NOMO-1 treated with dmso at 0.1 percent for 144 hours (cell line): ENCODE measurements around the gene REXO4.
"Not testable (repeated sequence)": the region's sequence is repeated elsewhere in the genome, so short reads cannot be mapped to it uniquely, and the experiment has no call there.

Experiments
- DNase-seq: peaks from one replicate; lab custom pipeline; 2025; ENCODE audit not compliant: unreplicated experiment; lab: John Stamatoyannopoulos, UW

REXO4 gene

DNA sequence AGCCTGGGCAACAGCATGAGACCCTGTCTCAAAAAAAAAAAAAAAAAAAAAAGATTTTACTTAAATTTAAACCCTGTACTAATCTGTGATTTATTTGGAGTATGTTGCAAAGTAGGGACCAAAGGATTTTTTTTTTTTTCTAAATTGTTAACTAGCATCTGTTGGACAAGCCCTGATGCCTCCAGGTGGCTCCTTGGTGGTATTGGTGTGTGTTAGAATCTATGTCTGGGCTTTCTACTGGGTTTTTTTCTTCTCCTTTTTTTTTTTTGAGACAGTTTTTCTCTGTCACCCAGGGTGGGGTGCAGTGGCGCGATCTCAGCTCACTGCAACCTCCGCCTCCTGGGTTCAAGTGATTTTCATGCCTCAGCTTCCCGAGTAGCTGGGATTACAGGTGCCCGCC, 34.1 kb upstream of the REXO4 start:
- not testable (repeated sequence) for DNase-seq

DNA sequence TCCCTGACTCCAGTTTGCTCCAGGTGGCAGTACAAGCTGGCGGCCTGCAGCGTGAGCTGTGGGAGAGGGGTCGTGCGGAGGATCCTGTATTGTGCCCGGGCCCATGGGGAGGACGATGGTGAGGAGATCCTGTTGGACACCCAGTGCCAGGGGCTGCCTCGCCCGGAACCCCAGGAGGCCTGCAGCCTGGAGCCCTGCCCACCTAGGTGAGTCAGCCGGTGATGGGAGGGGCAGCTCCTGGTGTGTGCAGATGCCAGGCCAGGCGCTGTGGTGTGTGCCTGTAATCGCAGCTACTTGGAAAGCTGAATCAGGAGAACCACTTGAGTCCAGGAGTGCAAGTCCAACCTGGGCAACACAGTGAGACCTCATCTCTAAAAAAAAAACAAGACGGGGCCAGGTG, 31.9 kb upstream of the REXO4 start:
- no peak for DNase-seq

DNA sequence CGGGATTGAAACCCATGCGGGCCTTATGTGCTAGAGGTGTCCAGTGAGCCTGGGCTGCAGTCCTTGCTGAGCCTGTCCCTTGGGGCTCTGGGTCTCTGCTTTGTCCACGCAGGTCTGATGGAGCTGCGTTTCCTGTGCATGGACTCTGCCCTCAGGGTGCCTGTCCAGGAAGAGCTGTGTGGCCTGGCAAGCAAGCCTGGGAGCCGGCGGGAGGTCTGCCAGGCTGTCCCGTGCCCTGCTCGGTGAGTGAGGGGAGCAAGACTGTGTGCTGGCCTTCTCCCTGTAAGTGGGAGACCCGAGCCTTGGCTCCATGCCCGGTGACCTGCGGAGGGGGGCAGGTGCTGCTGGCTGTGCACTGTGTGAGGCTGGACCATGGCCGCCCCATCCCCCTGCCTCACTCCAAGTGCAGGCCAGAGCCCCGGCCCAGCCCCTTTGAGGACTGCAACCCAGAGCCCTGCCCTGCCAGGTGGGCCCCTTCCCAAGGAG, 30.7 kb upstream of the REXO4 start:
- no peak for DNase-seq

DNA sequence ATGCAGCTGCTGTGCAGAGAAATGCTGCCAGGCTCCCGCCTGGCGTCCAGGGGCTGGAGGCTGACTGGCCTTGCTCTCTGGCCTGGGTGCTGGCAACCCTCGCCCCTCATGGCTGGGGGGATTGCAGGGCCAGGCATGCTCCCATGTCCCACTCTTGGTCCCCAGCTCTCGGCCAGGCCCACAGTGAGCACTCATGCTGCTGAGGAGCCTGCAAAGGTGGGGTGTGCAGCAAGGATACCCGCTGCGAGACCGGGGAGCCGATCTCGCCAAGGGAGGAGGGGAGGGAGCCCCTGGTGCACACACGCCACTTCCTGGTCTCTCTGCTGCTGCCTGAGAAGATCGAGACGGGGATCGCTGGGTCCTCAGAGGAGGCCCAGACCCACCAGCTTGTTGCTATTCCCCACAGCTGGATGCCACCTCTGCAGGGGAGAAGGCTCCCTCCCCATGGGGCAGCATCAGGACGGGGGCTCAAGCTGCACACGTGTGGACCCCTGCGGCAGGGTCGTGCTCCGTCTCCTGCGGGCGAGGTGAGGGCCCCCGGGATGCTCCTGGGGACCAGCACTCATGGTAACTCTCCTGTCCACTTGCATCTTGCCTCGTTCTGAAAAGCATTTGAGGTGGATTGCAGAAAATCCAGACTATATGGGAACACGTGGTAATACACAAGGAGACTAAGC, 27.6 kb upstream of the REXO4 start:
- no peak for DNase-seq

DNA sequence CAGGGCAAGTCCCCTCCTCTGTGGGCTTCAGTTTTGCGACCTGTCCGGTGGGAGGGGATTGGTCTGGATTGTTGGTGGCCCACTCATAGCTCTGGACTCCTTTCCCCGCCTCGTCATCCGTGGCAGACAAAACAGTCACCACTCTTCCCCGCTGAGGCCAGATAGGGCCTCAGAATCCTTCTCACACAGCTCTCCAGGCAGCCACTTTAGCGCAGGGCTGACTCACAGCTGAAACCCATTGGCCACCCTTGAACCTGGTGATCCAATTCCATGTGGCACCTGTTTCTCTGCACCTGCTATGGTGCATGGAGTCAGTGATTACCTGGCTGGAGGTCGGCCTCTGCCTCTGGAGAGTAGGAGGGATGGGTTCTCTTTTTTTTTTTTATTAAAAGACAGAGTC, 26.2 kb upstream of the REXO4 start:
- DNase-seq, result no peak

DNA sequence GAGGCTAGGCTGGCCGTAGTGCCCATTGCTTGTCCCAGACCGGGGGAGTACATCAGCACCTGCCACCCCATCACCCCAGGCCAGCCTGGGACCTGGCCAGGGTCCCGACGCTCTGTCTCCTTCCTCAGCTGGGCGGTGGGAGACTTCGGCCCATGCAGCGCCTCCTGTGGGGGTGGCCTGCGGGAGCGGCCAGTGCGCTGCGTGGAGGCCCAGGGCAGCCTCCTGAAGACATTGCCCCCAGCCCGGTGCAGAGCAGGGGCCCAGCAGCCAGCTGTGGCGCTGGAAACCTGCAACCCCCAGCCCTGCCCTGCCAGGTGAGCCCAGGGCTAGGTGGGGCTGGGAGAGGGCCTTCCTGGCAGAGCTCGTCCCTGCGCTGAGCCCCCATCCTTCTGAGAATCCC, 25.4 kb upstream of the REXO4 start:
- DNase-seq, result no peak

DNA sequence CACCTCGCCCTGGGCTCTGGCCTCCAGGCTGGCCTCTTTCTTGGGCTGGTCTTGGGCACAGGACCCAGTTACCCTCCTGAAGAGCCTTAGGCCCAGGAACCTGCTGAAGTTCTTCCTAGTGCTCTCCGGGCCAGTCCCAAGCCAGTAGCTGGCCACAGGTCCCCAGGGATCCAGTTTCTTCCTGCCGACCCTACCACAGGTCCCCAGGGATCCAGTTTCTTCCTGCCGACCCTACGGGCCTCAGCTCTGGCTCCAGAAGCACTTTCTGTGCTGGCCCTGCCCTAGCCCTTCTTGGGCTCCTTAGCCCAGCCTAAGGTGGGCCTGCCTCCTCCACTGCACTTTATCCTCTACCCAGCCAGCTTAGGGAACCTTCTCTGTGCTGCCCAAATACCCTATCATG, 23.8 kb upstream of the REXO4 start:
- DNase-seq, result no peak

DNA sequence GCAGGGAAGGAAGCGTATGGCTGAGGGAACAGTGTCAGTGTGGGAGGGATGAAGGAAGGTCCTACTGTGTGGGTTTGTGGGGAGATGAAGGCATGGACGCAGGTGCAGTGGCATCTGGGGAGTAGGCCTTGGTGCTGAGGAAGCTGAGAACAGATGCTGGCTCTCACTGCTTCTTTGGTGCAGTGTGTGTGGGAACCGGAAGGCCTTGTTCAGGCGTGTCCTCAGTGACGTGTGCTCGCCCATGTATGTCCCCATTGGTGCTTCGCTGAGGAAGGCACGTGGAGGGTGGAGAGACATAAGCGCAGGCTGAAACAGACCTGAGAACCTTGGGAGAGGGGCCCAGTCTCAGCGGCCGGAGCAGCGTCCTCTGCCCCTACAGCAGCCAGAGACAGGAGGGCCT, 23.1 kb upstream of the REXO4 start:
- no peak for DNase-seq

DNA sequence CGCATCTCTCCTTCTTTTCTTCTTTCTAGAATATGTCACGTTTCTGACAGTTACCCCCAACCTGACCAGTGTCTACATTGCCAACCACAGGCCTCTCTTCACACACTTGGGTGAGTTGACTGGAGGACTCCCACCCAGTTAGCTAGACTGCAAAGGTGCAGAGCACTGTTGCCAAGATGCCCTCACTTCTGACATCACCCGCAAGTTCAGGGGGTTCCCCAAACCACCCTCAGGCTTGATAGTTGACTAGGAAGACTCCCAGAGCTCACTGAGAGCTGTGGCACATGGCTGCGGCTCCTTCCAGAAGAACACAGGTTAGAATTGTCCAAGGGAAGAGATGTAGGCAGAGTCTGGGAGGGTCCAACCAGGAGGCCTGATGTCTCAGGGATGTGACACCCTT, 21.5 kb upstream of the REXO4 start:
- no peak for DNase-seq

DNA sequence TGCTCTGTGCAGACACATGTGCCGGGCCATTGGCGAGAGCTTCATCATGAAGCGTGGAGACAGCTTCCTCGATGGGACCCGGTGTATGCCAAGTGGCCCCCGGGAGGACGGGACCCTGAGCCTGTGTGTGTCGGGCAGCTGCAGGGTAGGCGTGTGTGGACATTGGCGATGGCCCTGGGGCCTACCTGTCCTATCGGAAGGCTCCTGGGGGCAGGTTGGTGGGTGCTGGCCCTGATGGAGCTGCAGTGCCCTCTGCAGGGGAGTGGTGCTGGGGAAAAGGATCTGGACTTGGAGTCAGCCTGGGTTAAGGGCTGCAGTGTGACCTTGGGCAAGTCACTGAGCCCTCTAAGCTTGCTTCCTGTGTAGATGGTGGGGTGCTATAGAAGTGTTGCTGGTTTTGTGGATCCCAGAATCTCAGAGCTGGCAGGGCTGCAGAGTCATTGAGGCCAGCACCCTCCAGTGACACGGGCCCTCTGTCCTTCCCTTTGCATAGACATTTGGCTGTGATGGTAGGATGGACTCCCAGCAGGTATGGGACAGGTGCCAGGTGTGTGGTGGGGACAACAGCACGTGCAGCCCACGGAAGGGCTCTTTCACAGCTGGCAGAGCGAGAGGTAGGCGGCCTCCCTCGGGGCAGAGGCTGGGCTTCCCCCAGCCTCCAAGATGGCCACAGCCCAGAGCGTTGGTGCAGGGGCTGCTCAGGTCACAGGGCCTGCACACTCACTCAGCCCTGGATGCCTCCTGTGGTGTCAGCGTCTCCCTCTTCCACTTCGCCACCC, 20.1 kb upstream of the REXO4 start:
- no peak for DNase-seq

DNA sequence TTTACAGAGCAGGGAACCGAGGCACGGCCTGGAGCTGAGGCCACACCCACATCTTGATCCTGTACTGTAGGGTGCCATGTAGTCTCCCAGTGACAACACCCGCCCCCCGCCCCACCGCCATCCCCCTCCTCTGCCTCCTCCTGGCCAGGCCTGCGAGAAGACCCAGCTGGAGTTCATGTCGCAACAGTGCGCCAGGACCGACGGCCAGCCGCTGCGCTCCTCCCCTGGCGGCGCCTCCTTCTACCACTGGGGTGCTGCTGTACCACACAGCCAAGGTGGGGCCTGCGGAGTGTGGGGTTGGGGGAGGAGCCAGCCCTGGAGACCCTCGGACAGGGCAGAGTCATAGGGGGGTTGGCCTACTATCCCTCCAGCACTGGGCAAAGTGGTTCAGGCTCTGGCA, 18.9 kb upstream of the REXO4 start:
- no peak for DNase-seq

DNA sequence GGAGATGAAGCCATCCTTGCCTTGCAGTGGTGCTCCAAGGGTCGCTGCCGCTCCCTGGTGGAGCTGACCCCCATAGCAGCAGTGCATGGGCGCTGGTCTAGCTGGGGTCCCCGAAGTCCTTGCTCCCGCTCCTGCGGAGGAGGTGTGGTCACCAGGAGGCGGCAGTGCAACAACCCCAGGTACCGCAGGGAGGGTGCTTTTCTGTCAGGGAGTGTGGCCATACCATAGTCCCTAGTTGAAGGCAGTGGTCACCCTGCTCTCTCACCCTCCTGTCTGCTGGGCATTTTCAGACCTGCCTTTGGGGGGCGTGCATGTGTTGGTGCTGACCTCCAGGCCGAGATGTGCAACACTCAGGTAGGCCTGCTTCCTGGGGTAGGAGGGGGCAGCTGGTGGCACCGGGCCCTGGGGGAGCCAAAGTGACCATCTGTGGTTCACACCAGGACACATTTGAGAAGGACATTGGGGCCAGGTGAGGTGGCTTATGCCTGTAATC, 15.6 kb upstream of the REXO4 start:
- no peak for DNase-seq

DNA sequence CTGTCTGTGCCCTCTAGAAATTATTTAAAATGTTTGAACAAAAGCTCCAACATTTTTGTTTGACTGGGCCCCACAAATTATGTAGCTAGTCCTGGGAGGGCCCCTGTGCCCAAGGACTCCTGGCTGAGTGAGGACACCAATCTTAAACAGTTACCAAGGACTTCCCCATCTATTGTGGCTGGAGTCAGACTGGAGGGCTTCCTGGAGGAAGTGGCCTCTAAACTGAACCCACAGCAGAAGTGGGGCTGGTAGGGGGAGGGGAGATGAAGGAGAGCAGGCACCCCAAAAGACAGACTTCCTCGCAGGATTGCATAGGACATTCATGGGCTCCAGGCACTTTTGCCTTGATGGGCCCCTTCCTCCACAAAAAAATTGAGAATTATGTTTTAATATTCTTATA, 12.4 kb upstream of the REXO4 start:
- DNase-seq, result peak; percentile 2

DNA sequence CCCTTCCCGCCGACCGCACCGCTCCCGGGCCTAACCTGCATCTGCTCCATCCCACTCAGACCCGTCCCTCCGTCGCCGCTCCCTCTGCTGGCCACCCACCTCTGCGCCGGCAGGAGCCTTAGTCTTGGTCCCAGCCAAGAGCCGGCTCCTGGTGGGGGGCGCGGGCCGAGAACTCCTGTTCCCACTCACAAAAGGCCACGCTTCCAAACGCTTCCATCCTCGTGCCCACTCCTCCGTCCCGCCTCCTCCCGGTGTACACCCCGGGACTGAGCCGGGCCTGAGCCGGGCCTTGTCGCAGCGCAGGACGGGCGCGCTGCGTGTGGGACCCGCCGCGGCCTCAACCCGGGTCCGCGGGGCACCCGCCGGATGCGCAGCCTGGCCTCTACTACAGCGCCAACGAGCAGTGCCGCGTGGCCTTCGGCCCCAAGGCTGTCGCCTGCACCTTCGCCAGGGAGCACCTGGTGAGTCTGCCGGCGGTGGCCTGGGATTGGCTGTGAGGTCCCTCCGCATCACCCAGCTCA, 11.9 kb upstream of the REXO4 start:
- no peak for DNase-seq

DNA sequence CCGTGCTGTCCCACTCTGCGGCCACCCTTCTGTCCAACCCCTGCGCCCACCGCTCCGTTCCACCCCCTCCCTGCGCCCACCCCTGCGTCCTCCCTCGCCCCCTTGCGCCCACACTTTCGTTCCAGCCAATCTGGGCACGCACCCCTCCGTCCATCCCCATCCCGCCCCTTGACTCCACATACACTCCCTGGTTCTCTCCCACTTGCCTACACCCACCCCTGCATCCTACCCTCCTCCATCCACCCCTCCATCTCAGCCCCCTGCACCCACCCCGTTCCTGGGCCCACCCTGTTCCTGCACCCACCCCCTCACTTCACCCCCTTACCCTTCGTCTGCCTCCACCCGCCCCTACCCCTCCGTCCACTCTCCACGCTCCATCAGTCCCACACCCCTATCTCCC, 11.4 kb upstream of the REXO4 start:
- DNase-seq, result no peak

DNA sequence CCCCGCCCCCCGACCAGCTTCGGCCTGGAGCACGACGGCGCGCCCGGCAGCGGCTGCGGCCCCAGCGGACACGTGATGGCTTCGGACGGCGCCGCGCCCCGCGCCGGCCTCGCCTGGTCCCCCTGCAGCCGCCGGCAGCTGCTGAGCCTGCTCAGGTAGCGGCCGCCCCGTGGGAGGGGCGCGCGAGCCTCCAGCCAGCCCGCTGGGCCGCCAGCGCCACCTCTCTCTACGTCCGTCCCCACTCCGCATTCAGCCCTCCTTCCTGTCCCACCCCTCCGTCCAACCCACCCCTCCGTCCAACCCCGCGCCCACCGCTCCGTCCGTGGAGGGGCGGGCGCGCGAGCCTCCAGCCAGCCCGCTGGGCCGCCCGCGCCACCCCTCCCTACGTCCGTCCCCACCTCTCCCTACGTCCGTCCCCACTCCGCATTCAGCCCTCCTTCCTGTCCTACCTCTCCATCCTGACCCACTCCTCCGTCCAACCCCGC, 10.8 kb upstream of the REXO4 start:
- no peak for DNase-seq

DNA sequence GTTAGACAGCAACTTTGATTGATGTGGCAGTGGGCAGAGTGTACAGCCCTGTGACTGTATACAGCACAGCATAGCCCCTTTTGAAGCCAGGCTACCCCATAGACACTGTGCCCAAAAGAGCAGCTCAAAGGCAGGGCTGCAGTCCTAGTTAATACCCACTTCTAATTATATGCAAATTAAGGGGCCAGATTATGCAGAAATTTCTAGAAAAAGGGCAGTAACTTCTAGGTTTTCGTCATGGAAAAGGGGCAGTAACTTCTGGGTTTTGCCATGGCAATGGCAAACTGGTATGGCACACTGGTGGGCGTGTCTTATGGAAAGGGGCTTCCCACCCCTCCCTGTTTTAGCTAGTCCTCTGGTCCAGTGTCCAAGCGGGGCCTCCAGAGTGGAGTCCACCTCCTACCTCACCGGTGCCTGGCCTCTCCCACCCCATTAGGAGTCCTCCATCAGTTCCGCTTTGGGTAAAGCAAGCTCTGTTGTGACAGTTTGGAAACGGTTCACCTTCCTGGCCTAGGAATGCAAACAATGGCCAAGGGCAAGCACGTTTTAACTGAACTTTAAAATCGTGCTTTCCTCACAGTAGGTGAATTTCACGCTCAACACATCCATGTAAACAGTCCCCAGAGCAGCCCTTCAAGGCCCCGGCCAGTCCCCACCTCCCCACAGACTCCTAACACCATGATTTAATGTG, 10.0 kb upstream of the REXO4 start:
- DNase-seq, result no peak

DNA sequence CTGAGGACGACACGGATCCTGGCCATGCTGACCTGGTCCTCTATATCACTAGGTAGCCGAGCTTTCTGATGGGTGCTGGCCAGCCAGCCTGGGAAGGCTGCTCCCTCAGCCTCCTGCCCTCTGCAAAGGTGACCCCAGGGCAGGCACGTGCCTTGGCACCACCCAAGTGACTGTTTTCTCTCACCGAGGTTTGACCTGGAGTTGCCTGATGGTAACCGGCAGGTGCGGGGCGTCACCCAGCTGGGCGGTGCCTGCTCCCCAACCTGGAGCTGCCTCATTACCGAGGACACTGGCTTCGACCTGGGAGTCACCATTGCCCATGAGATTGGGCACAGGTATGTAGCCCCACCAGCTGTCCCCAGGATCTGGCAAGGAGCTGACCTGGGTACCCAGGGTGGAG, 8.2 kb upstream of the REXO4 start:
- no peak for DNase-seq

DNA sequence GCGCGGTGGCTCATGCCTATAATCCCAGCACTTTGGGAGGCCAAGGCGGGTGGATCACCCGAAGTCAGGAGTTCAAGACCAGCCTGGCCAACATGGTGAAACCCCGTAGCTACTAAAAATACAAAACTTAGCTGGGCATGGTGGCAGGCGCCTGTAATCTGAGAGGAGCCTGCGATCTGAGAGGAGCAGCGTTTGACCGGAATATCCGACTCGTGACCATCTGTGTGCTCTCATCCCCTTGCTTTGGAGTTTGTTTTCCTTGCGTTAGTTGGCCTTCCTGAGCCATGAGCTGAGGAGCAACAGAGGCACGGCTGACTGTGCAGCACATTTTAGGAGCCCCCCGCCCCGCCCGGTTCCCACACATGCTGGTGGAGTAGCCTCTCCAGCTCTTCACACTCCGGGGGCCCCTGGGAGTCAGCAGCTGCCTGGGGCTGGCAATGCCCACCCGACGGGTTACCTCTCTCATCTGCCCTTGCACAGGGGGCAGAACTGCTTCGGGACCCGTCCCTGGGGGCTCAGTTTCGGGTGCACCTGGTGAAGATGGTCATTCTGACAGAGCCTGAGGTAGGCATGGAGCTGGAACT, 7.3 kb upstream of the REXO4 start:
- DNase-seq, result no peak

DNA sequence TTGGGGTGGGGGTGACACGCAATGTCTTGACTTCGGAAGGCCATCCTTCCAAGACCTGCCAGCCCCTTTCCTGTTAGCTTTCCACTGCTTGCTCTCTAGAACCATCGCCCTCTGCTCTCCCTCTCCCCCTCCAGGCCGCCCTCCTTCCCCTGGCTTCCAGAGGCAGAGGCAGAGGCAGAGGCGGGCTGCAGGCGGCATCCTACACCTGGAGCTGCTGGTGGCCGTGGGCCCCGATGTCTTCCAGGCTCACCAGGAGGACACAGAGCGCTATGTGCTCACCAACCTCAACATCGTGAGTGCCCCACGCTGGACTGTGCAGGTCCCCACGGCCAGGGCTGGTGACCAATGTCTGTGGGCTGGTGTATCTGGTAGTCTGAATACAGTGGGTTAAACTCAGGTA, 6.4 kb upstream of the REXO4 start:
- no peak for DNase-seq

DNA sequence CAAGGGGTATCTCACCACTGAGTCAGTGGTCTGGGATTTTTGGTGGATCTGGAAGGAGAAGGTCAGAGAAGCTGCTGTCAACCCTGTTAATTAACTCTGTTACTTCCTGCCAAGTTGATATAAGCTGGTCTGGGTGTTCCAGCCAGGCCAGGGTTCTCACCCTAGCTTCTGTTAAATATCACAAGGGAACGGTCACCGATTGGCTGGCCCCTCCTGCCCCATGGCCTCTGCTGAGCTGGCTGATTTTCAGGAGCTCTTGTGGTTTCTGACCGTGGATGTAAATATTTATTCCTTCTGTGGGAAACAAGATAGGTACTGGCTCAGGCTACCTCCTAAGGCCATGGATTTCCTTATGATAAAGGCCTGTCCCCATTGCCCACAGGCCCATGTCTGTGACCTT, 5.4 kb upstream of the REXO4 start:
- DNase-seq, result no peak
